ENCODE measurements around the gene DDX56. TPM values are rescaled to one million over a fixed set of nuclear protein-coding genes. Genes with fewer than 3 reads are reported as not detected.

DDX56 gene
- polyA plus RNA-seq, 1 of the 3 experiments (the other 2 are of a cell fraction) = 97.1 TPM

- TF ChIP-seq, protein P1, sequence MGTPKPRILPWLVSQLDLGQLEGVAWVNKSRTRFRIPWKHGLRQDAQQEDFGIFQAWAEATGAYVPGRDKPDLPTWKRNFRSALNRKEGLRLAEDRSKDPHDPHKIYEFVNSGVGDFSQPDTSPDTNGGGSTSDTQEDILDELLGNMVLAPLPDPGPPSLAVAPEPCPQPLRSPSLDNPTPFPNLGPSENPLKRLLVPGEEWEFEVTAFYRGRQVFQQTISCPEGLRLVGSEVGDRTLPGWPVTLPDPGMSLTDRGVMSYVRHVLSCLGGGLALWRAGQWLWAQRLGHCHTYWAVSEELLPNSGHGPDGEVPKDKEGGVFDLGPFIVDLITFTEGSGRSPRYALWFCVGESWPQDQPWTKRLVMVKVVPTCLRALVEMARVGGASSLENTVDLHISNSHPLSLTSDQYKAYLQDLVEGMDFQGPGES (IDR thresholded peaks at IDR 0.05; ENCODE audit: low read depth, low read length) = no peak
- TF ChIP-seq FOXJ3 (CRISPR knock-in tag; IDR thresholded peaks at IDR 0.05) = no peak
- TF ChIP-seq, protein P2, sequence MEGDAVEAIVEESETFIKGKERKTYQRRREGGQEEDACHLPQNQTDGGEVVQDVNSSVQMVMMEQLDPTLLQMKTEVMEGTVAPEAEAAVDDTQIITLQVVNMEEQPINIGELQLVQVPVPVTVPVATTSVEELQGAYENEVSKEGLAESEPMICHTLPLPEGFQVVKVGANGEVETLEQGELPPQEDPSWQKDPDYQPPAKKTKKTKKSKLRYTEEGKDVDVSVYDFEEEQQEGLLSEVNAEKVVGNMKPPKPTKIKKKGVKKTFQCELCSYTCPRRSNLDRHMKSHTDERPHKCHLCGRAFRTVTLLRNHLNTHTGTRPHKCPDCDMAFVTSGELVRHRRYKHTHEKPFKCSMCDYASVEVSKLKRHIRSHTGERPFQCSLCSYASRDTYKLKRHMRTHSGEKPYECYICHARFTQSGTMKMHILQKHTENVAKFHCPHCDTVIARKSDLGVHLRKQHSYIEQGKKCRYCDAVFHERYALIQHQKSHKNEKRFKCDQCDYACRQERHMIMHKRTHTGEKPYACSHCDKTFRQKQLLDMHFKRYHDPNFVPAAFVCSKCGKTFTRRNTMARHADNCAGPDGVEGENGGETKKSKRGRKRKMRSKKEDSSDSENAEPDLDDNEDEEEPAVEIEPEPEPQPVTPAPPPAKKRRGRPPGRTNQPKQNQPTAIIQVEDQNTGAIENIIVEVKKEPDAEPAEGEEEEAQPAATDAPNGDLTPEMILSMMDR (IDR thresholded peaks at IDR 0.05) = peak; percentile 99
- TF ChIP-seq MXI1 (IDR thresholded peaks at IDR 0.05; ENCODE audit: low read depth, low read length) = no peak
These were observed 8.5 kb downstream of the DDX56 start (continued) for GRCh38 chr7:44565097-44565794.

GRCh38 chr7:44564606-44565005 lies 9.1 kb downstream of the DDX56 start:
- DNase-seq = no peak
- H3K79me2 ChIP-seq (ENCODE audit: insufficient read depth) = no peaks in the 10 kb centered on the region
- peaks cover 28 to 54% of the 10 kb centered on the region in 2 experiments for H3K36me3 ChIP-seq (replicated peaks in 1 of 2; ENCODE audit: control insufficient read depth in 1 of 2, insufficient read depth in 2 of 2, low read length in 1 of 2)
- H3K27ac ChIP-seq (ENCODE audit: low read depth in 2 of 2, low read length in 1 of 2) = no peak overlapping the region
- TF ChIP-seq SIN3A (IDR thresholded peaks at IDR 0.05; ENCODE audit: borderline replicate concordance, low read depth, low read length) = no peak
- no peak for TF ChIP-seq FOXM1 (IDR thresholded peaks at IDR 0.05; ENCODE audit: low read depth)
- TF ChIP-seq CHD2 (IDR thresholded peaks at IDR 0.05; ENCODE audit: low read length, partially characterized antibody) = no peak
- TF ChIP-seq YY1 (IDR thresholded peaks at IDR 0.05; ENCODE audit: low read depth) = no peak
- no peak for TF ChIP-seq EZH2phosphoT487 (IDR thresholded peaks at IDR 0.05; ENCODE audit: borderline replicate concordance, low read depth)
- TF ChIP-seq REST (IDR thresholded peaks at IDR 0.05; ENCODE audit: low read depth, low read length) = no peak
- no peak for TF ChIP-seq FOXJ3 (CRISPR knock-in tag; IDR thresholded peaks at IDR 0.05)
- TF ChIP-seq PBX3 (IDR thresholded peaks at IDR 0.05) = no peak
- no peak for TF ChIP-seq ELF1 (IDR thresholded peaks at IDR 0.05)
- TF ChIP-seq TAF1 (IDR thresholded peaks at IDR 0.05; ENCODE audit: borderline replicate concordance, low read depth, low read length) = no peak
- TF ChIP-seq MXI1 (IDR thresholded peaks at IDR 0.05; ENCODE audit: low read depth, low read length) = no peak
- TF ChIP-seq, protein P3, sequence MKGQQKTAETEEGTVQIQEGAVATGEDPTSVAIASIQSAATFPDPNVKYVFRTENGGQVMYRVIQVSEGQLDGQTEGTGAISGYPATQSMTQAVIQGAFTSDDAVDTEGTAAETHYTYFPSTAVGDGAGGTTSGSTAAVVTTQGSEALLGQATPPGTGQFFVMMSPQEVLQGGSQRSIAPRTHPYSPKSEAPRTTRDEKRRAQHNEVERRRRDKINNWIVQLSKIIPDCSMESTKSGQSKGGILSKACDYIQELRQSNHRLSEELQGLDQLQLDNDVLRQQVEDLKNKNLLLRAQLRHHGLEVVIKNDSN (IDR thresholded peaks at IDR 0.05; ENCODE audit: borderline replicate concordance, low read depth) = no peak
- TF ChIP-seq TEAD4 (IDR thresholded peaks at IDR 0.05; ENCODE audit: borderline replicate concordance, insufficient read depth) = no peak
- WGBS (ENCODE audit: low lambda C conversion rate) = 97% methylated on average over 2 of the region's 2 CpGs
- H3F3A ChIP-seq (replicated peaks; ENCODE audit: insufficient read depth) = peaks cover 8% of the 10 kb centered on the region
- POLR2A ChIA-PET = interaction anchor here (0.9 to 3.3 kb wide), 6 partner anchors 9 to 74 kb away, joined by 3 to 12 read pairs (median 5); partner anchors contain the start of genes DDX56 and NUDCD3
- H3K4me1 ChIP-seq (ENCODE audit: control insufficient read depth in 1 of 2, insufficient read depth in 2 of 2, low read depth in 1 of 2, low read length in 1 of 2) = peaks cover 4 to 5% of the 10 kb centered on the region in 2 experiments; a peak in 2 of 4 replicates
- H3K9me3 ChIP-seq = no peaks in the 10 kb centered on the region
- CTCF ChIA-PET = interaction anchor here (0.7 to 7.2 kb wide), 33 partner anchors 8 to 571 kb away, joined by 3 to 98 read pairs (median 5); partner anchors contain the start of genes DDX56, H2AZ2, NPC1L1 and NUDCD3
- no peak overlapping the region for H3K4me3 ChIP-seq (ENCODE audit: low read depth in 2 of 2, low read length in 1 of 2)
- no peak overlapping the region for H3K4me2 ChIP-seq
- H3K27me3 ChIP-seq (ENCODE audit: insufficient read depth) = no peaks in the 10 kb centered on the region
- no peaks in the 10 kb centered on the region for H3K9me2 ChIP-seq
- H2AFZ ChIP-seq (ENCODE audit: low read depth) = no peak overlapping the region
- H3K9ac ChIP-seq = no peak overlapping the region
- H4K20me1 ChIP-seq (ENCODE audit: insufficient read depth) = peaks cover 10% of the 10 kb centered on the region
